CMK (cell line): ENCODE measurements around the gene NPNT.
"Not testable (repeated sequence)": the region's sequence is repeated elsewhere in the genome, so short reads cannot be mapped to it uniquely, and the experiment has no call there.

Experiments
- DNase-seq: peaks from one replicate; pipeline ENCODE4 v3.0.0-alpha.2; 2010; ENCODE audit warnings: low read depth

The NPNT gene

DNA sequence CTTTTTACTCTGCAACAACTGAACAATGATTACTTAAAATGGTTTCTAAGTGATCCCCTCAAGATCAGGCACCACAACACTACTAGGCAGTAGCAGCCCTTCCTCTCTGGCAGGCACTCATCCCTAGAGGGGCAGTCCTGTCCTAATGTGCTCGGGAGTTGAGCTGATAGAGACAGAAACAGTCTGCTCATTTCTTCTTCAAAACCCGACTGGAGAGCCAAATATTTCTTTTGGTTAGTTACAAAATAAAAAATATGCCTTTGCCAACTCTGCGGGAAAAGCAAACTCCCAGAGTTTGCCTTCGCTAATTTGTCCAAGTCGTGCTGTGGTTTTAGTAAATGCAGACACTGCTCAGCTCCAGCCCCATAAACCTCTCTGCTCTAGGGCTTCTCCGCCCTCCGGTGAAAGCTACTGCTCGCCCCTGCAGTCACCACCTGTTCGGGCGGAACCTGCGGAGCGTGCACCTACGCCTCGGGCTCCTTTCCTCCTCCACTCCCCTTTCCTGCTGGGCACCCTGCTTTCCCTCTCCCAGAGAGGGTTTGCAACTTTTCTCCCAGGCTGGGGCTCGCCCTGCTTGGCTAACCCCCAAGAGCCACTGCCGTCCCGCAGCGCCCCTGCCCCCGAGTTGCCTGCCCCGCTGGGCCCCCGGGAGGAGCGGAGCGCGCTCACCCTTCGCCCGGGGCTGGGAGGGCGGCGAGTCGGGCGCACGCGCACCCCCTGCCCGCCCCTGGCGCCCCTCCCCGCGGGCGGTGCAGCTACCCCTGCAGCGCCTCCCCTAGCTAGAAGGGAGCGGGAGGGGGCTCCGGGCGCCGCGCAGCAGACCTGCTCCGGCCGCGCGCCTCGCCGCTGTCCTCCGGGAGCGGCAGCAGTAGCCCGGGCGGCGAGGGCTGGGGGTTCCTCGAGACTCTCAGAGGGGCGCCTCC, at the start of gene NPNT:
TSS of gene NPNT (plus strand) at position 812 of the 923 bp plus-strand sequence. CDS start 182 bp downstream, outside the sequence.
- DNase-seq: no peak

- DNase-seq: no peak
Measured at GRCh38 chr4:105845559-105845958, 49.7 kb upstream of the NPNT start.

- DNase-seq: not testable (repeated sequence)
Measured at GRCh38 chr4:105848359-105848758, 46.9 kb upstream of the NPNT start.

DNA sequence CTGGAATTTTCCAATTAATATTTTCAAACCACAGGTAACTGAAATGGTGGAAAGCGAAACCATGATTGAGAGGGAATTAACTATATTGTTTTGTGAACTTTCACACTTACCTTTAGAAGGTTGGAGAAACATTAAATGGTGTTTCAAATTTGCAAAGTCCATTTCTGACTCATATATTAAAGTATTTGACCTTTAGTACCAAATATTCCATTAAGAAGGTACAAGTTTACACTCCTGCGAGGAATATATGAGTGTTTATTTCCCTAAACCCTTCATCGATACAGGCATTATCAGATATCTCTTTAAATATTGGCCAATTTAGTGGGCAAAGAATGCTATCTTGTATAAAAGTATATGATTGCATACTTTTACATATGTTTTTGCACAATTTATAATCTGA, 44.1 kb upstream of the NPNT start:
- DNase-seq: no peak

DNA sequence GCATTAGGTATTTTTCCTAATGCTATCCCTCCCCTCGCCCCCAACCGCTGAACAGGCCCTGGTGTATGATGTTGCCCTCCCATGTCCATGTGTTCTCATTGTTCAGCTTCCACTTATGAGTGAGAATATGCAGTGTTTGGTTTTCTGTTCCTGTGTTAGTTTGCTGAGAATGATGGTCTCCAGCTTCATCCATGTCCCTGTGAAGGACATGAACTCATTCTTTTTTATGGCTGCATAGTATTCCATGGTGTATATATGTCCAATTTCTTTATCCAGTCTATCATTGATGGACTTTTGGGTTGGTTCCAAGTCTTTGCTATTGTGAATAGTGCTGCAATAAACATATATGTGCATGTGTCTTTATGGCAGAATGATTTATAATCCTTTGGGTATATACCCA, 43.0 kb upstream of the NPNT start:
- DNase-seq: not testable (repeated sequence)

DNA sequence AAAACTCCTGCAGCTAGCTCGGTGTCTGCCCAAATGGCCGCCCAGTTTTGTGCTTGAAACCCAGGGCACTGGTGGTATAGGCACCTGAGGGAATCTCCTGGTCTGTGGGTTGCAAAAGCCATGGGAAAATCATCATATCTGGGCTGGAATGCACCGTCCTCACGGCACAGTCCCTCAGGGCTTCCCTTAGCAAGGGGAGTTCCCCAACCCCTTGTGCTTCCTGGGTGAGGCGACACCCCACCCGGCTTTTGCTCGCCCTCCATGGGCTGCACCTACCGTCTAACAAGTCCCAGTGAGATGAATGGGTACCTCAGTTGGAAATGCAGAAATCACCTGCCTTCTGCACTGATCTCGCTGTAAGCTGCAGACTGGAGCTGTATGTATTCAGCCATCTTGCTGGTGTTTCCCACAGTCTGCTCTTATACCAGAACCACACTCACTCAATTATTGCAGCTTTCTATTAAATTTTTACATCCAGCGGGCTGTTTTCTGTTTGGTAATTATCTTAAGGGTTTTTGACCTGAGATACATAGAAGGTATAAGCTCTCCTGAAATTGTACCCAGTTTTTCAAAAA, 36.7 kb upstream of the NPNT start:
- DNase-seq: no peak

- DNase-seq: no peak
Measured at GRCh38 chr4:105859233-105859632, 36.0 kb upstream of the NPNT start.

DNA sequence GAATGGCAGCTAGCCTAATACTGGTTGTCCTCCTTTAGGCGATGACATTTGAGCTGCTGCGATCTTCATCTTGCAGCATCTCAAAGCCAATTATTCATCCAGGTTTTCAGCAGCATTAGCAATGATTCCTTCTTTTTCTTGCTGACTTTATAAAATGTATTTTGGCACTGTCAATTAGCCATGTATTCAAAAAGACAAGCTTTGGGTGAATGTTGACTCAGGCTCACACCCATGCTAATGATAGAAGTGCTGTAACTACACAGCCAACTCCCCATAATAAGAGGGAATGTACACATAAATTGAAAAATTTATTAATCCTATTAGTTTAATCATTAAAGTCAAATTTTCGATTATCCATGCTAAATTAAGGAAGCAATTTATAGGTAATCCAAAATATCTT, 24.3 kb upstream of the NPNT start:
- no peak for DNase-seq

- DNase-seq: no peak
Measured at GRCh38 chr4:105871997-105872396, 23.3 kb upstream of the NPNT start.

DNA sequence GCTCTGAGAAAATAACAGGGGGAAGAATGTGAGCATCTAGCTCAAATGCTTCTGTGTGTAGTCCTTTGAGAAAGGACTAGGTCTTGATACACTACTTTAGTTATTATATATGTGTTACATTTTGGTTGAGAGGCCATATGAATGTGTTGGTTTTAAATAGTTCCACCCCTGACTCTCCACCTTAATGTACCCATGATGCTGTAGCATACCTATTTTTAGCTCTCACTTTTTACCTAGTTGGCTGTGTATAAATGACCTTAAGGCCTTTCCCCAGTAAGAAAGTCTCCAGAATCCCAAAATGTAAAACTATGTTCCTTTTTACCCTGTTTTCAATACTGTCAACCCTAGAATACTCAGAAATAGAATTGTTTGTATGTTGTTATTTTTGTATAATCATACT, 20.0 kb upstream of the NPNT start:
- no peak for DNase-seq

GRCh38 chr4:105878668-105879067, 16.6 kb upstream of the NPNT start:
- DNase-seq: no peak

DNA sequence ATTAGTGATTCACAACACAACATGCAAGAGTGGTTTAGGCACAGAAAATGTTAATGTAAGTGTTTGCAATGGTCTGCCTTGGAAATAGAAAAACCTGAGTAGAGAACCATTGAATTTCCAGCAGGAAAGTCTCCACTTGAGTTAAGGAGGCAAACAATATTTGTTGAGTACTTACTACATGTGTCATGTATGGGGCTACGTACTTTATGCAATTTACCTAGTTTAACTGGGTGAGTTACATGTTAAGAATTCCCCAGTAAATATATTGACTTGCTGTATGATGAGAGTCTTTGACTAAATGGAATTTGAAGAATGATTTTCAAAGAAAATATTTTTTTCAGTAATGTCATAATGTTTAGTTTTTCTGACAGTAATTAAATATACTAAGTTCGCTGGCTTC, 7.8 kb upstream of the NPNT start:
- DNase-seq: no peak

DNA sequence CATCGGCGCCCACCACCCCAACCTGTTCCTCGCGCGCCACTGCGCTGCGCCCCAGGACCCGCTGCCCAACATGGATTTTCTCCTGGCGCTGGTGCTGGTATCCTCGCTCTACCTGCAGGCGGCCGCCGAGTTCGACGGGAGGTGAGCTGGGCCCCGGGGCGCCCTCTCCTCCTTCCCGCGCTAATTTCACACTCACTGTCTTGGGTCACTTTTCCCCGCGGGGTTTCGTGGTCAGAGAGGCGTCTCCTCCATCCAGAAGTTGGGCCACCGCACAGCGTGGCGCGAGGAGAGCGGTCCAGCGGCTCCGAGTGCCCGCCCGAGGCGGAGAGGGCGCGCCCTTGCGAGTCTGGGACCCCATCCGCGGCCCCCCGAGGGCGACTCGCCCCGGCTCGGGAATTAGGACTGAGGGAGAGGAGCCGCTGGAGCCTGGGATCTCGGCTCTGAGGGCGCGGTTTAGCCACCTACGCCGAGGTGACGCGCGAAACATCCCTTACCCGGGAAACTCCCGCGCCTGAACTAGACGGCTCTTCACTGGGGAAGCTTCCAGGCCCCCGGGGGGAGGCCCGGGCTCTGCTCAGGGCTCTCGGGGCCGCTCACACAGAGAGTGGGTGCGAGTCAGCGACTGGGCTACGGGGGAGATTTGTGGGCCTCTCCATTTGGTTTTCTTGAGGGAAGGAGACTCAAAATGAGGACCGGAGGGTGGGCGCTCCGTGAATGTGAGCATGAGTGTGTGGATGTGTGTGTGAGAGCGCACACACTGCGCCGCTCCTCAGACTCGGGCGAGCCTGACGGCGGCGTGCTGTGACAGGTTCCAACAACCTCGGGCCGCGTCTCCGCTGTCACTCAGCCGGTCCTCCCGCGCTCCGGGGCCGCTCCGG, 551 bp downstream of the NPNT start:
- DNase-seq: no peak

DNA sequence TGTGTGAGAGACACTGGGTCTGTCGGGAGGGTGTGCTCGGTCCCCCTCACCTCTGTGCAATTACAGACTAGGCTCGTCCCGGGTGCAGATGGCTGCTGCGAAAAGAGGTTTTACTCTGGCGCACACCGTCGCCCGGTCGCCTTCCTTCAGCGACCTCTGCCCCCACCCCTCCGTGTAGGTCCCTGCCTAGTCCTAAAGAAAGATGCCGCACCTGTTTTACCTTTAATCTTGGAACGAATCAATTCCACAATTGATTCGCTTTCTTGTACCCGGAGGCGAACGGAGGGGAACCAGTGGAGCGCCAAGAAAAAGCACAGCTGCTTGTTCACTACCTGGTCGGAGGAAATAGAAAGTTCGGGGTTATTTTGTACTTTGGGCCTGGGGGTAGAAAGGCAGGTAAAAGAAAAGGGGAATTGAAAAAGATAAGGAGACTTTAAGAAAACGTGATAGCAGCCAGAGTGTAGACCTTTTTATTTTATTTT, 1.2 kb downstream of the NPNT start:
- DNase-seq: no peak

DNA sequence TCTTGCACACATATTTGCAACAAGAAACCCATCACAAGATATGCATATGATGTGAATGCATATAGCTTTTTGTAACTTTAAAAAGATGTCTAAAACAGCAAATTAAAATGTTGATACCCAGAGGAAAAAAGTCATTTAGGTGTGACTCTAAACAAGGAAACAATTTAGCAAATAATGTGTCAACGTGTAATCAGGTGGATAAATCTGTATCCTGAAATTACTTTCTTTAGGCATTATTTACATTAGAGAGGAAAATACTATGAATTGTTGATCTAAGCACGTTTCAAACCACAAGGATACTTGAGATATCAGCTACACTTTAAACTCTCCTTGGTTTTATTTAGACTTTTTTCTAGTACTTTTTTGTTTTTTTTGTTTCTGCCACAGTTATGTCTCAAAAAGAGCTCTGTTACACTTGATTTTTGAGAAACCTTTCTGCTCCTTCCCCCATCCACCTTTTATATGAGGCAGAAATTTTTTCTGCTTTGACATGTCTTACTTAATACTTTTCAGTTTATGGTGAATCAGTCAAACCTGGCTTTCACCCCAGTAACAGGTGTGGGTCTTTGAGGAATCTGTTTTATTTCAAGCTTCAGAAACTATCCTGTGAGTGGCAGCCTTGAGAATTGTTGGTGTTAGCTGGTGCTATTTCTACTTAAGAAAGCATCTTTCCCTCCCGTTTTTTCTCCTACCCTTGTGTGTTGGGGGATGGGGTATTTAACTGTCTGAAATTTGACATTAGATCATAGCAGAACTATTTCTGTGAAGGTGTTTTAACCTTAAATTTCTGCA, 1.9 kb downstream of the NPNT start:
- no peak for DNase-seq

- DNase-seq: no peak
Measured at GRCh38 chr4:105900541-105900940, 5.3 kb downstream of the NPNT start.

DNA sequence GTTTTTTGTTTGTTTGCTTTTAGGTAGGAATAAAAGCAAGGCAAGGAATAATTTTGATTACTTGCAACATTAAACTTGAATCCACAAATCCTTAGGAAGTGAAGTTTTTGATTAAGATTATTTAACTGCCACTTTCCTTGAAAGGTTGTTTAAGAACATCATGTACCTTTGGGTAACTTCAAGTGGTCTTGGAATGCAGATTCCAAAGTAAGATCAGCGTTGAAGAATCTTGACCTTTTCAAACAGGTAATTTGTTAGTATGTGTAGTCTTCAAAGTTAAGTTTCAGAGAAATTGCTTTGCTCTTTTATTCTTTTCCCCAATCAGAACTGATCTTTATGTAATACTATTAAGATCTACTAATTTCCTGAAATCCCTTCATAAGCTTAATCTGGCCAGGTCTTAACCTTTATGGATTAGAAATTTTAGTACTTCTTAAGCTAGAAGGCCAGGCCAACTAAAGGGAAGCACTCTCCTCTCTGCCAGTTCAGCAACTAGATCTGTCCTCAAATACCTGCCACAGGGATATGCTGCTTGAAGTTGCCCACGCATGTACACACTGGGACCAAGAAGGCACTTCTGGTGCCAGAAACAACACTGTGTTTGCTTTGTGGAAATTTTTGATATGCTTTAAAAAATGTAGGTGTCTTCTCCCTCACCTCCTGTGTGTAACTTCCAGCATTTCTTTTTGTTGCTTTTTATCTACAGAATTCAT, 7.4 kb downstream of the NPNT start:
- no peak for DNase-seq

- DNase-seq: no peak
Measured at GRCh38 chr4:105909787-105910281, 14.6 kb downstream of the NPNT start.

DNA sequence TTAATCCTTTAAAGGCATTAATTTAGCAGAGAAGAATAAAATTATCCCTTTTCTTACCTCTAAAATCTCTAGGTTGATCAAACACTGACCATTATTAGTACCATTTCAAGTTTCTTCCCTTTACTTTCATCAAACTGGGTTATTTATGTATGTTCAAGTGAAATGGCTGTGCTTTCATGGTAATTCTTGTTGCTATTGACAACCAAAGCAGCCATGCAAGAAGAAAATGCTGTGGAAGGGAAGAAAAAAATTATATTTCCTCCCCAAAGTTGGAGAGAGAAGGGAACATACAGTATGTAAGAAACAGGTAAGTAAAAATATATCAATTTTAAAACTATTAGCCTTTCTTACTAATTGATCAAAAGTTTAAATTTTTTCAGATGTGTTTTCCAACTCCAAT, 16.2 kb downstream of the NPNT start:
- DNase-seq: no peak

DNA sequence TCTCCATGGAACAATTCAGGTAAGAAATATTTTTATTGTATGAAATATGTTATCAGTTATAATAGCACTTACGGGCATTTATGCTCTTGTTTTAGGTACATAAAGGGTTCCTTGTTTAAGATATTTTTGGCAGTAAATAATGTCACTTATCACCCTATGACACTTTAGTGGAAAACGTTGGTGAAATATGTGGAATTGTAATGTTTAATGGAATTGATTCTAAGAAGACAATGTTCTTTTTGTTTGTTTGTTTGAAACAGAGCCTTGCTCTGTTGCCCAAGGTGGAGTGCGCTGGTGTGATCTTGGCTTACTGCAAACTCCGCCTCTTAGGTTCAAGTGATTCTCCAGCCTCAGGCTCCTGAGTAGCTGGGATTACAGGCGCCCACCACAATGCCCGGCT, 17.4 kb downstream of the NPNT start:
- no peak for DNase-seq

- no peak for DNase-seq
Measured at GRCh38 chr4:105917171-105917685, 22.0 kb downstream of the NPNT start.
